ENCODE results near the gene NEMF. TPM values are rescaled to one million over a fixed set of nuclear protein-coding genes. Genes with fewer than 3 reads are reported as not detected.
"Not testable (repeated sequence)": the region's sequence is repeated elsewhere in the genome, so short reads cannot be mapped to it uniquely, and the experiment has no call there.

NEMF gene
- total RNA-seq, 2 experiments from 2014 or later = 76.7 to 89.1 TPM

- Mint-ChIP-seq H3K27me3 (no peaks in the 10 kb centered on the region), H3K4me3 (no peak overlapping the region), H3K27ac (no peak overlapping the region), H3K36me3 (ENCODE audit: low read depth) (no peaks in the 10 kb centered on the region), H3K4me1 (peaks cover 43% of the 10 kb centered on the region), H3K9me3 (peaks cover 2% of the 10 kb centered on the region)
- ChIA-PET CTCF (interaction anchor here (0.7 to 1.7 kb wide), 5 partner anchors 22 to 960 kb away, joined by 3 to 6 read pairs (median 6); partner anchors contain the start of gene VCPKMT), POLR2A (no interaction called here)
- no peak for DNase-seq
These were observed 4.9 kb upstream of the NEMF start for GRCh38 chr14:49857427-49858003.

DNA sequence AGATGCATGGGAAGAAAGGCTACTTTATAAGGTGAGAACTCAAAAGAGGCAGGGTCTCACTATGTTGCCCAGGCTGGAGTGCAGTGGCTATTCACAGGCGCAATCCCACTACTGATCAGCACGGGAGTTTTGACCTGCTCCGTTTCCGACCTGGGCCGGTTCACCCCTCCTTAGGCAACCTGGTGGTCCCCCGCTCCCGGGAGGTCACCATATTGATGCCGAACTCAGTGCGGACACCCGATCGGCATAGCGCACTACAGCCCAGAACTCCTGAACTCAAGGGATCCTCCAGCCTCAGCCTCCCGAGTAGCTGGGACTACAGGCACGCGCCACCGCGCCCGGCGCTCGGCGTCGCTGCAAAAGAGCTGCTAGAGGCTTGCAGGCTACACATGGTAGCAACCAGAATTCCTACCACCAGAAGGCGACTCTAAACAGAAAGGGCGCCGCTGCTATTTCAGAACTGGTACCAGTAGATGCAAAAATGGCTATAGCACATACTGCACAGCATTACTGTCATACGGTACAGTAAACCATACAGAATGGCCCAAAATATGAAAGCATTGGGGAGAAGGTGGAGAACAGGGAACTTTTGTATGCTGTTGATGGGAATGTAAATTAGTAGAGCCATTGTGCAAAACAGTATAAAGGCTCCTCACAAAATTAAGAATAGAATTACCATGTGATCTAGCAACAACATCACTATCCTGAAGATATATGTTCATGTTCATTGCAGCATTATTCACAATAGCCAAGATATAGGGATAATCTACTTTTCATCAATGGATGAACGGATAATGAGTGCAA lies 1.2 kb upstream of the NEMF start:
- CTCF ChIA-PET = interaction anchor here (0.6 to 10.6 kb wide), 26 partner anchors 7 to 454 kb away, joined by 3 to 164 read pairs (median 4); partner anchors contain the start of genes ARF6, DNAAF2, MGAT2 and RPL36AL
- H3K27ac Mint-ChIP-seq = peak overlapping the region; percentile 97
- H3K27me3 Mint-ChIP-seq = no peaks in the 10 kb centered on the region
- H3K4me3 Mint-ChIP-seq = peak overlapping the region; percentile 92
- peaks cover 21% of the 10 kb centered on the region for H3K36me3 Mint-ChIP-seq (ENCODE audit: low read depth)
- peak; percentile 83 for DNase-seq
- H3K9me3 Mint-ChIP-seq = peaks cover 2% of the 10 kb centered on the region
- peaks cover 50% of the 10 kb centered on the region for H3K4me1 Mint-ChIP-seq
- POLR2A ChIA-PET = interaction anchor here (0.7 kb wide), 1 partner anchor 262 kb away, joined by 3 read pairs; the partner anchor contains the start of gene VCPKMT

DNA sequence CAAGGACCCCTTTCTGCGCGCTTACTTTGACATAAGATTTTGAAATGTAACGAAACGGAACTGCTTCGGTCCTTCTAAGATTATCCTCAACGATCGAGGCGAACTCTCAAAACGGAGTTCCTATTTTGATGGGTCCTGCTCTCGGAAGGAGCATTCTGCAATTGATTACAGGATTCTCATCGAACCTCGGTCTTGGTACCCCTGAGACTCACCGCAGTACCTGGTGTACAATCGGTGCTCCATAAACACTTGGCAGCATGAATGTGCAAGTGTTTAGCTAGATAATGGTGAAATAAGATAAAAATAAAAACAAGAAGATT lies 530 bp upstream of the NEMF start:
- ChIA-PET POLR2A (interaction anchor here (0.5 to 1.8 kb wide), 5 partner anchors 9 to 296 kb away, joined by 3 to 15 read pairs (median 4); partner anchors contain the start of gene KLHDC2), CTCF (interaction anchor here (0.5 to 10.6 kb wide), 44 partner anchors 8 to 614 kb away, joined by 3 to 164 read pairs (median 4); partner anchors contain the start of genes ARF6, DNAAF2, KLHDC2 and MGAT2)
- Mint-ChIP-seq H3K36me3 (ENCODE audit: low read depth) (peaks cover 23% of the 10 kb centered on the region), H3K27ac (peak overlapping the region; percentile 97), H3K27me3 (no peaks in the 10 kb centered on the region), H3K4me1 (peaks cover 48% of the 10 kb centered on the region), H3K9me3 (no peaks in the 10 kb centered on the region), H3K4me3 (peak overlapping the region; percentile 92)
- DNase-seq = no peak

GRCh38 chr14:49851813-49852212 lies 775 bp downstream of the NEMF start:
- H3K4me1 Mint-ChIP-seq = peaks cover 44% of the 10 kb centered on the region
- H3K27ac Mint-ChIP-seq = peak overlapping the region; percentile 97
- DNase-seq = no peak
- no peaks in the 10 kb centered on the region for H3K9me3 Mint-ChIP-seq
- H3K36me3 Mint-ChIP-seq (ENCODE audit: low read depth) = peaks cover 24% of the 10 kb centered on the region
- CTCF ChIA-PET = interaction anchor here (0.6 to 10.6 kb wide), 32 partner anchors 9 to 680 kb away, joined by 3 to 164 read pairs (median 4); partner anchors contain the start of genes DNAAF2, MAP4K5, MGAT2 and RPL36AL
- H3K4me3 Mint-ChIP-seq = peak overlapping the region; percentile 92
- no peaks in the 10 kb centered on the region for H3K27me3 Mint-ChIP-seq
- POLR2A ChIA-PET = interaction anchor here (0.5 to 1.8 kb wide), 7 partner anchors 10 to 267 kb away, joined by 3 to 15 read pairs (median 5); partner anchors contain the start of genes KLHDC2, MGAT2 and RPL36AL

DNA sequence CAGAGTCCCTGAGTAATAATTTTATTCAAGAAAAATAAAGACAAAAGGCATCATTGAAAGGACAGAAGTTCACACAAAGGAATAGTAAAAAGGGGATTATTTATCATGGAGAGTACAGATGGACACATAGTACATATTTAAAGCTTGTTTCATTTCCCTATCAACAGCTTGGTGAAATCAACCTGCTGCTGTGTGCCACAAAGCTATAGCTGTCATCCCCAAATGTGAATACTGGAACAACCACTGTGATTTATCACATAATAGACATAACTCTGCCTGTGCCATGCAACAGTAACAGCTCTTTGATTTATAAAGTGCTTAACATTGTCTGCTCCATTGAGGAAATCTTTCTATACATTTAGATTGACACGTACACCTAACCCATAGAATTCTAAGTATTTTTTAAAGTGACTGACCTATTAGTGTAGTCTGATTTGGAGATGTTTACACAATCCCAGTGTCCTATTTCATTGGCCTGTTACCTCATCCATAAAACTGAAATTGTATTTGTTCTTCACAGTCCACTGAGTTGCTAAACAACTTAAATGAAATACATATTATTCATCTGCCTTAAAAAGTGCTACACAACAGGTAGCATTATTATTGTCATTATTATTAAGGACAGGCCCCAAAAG lies 3.3 kb downstream of the NEMF start:
- Mint-ChIP-seq H3K9me3 (no peaks in the 10 kb centered on the region), H3K27ac (no peak overlapping the region), H3K27me3 (no peaks in the 10 kb centered on the region), H3K4me3 (no peak overlapping the region), H3K36me3 (ENCODE audit: low read depth) (peaks cover 36% of the 10 kb centered on the region), H3K4me1 (peaks cover 41% of the 10 kb centered on the region)
- DNase-seq = no peak
- ChIA-PET CTCF (interaction anchor here (0.6 to 10.6 kb wide), 3 partner anchors 12 to 252 kb away, joined by 3 to 164 read pairs (median 5); no protein-coding TSS in a partner anchor), POLR2A (no interaction called here)

GRCh38 chr14:49828640-49829039 lies 23.9 kb downstream of the NEMF start:
- Mint-ChIP-seq H3K27ac (peak overlapping the region; percentile 9), H3K4me1 (peaks cover 5% of the 10 kb centered on the region), H3K27me3 (no peaks in the 10 kb centered on the region), H3K9me3 (no peaks in the 10 kb centered on the region), H3K4me3 (no peak overlapping the region), H3K36me3 (ENCODE audit: low read depth) (peaks cover 54% of the 10 kb centered on the region)
- POLR2A ChIA-PET = no interaction called here
- CTCF ChIA-PET = interaction anchor here (1.1 to 1.5 kb wide), 3 partner anchors 10 to 23 kb away, joined by 3 to 4 read pairs (median 3); no protein-coding TSS in a partner anchor
- no peak for DNase-seq

- ChIA-PET POLR2A (no interaction called here), CTCF (no interaction called here)
- H3K4me3 Mint-ChIP-seq = no peak overlapping the region
These were observed 32.4 kb downstream of the NEMF start for GRCh38 chr14:49820176-49820575.

DNA sequence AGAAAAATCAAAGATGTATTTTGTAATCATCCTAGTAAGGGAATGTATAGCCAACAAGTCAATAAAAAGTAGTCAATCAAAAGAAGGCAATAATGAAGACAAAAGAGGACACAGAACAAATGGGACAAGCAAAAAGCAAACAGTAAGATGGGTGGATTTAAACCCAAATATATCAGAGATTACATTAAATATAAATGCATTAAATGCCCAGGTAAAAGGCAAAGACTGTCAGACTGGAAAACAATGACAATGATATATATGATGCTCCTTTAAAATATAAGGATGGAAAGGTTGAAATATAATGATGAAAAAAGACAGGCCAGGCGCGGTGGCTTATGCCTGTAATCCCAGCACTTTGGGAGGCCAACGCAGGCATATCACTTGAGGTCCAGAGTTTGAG lies 35.7 kb downstream of the NEMF start:
- Mint-ChIP-seq H3K27ac (no peak overlapping the region), H3K36me3 (ENCODE audit: low read depth) (peaks cover 78% of the 10 kb centered on the region), H3K9me3 (peaks cover 13% of the 10 kb centered on the region), H3K4me3 (no peak overlapping the region), H3K4me1 (no peaks in the 10 kb centered on the region), H3K27me3 (no peaks in the 10 kb centered on the region)
- ChIA-PET POLR2A (no interaction called here), CTCF (interaction anchor here (1.7 kb wide), 1 partner anchor 35 kb away, joined by 5 read pairs; the partner anchor contains the start of gene NEMF)
- no peak for DNase-seq

More at GRCh38 chr14:49820176-49820575, 32.4 kb downstream of the NEMF start:
- peaks cover 13% of the 10 kb centered on the region for H3K9me3 Mint-ChIP-seq
- H3K27ac Mint-ChIP-seq = no peak overlapping the region
- H3K4me1 Mint-ChIP-seq = no peaks in the 10 kb centered on the region
- H3K36me3 Mint-ChIP-seq (ENCODE audit: low read depth) = peaks cover 65% of the 10 kb centered on the region
- no peak for DNase-seq
- no peaks in the 10 kb centered on the region for H3K27me3 Mint-ChIP-seq

DNA sequence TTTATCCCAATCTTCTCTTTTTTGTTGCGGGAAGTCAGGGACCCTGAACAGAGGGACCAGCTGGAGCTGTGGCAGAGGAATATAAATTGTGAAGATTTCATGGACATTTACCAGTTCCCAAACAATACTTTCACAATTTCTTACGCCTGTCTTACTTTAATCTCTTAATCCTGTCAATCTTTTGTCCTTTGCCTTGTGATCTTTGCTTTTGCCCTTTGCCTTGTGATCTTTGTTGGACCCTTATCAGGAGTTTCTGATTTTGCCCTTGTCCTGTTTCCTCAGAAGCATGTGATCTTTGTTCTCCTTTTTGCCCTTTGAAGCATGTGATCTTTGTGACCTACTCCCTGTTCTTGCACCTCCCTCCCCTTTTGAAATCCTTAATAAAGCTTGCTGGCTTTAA lies 36.5 kb downstream of the NEMF start:
- H3K27ac Mint-ChIP-seq, H3K27me3 Mint-ChIP-seq, DNase-seq, POLR2A ChIA-PET, H3K4me3 Mint-ChIP-seq, H3K4me1 Mint-ChIP-seq: not testable (repeated sequence)
- CTCF ChIA-PET = interaction anchor here (2.0 to 2.2 kb wide), 2 partner anchors 10 to 37 kb away, joined by 5 to 7 read pairs; partner anchors contain the start of gene NEMF
- Mint-ChIP-seq H3K9me3 (peaks cover 13% of the 10 kb centered on the region), H3K36me3 (ENCODE audit: low read depth) (peaks cover 85% of the 10 kb centered on the region)

DNA sequence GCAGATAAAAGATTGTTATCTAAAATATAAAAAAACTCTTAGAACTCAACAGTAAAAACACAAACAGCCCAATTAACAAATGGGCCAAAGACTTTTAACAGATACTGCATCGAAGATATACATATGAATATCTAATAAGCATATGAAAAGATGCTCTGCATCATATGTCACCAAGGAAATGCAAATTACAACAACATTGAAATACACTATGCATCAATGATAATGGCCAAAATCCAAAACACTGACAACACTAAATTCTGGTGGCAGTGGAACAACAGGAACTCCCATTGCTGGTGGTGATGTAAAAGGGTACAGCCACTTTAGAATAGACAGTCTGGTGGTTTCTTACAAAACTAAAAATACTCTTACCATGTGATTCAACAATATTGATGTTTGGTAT lies 43.8 kb downstream of the NEMF start:
- ChIA-PET POLR2A (no interaction called here), CTCF (interaction anchor here (0.7 to 1.1 kb wide), 2 partner anchors 44 to 176 kb away, joined by 3 read pairs; partner anchors contain the start of gene NEMF)
- Mint-ChIP-seq H3K27me3 (no peaks in the 10 kb centered on the region), H3K9me3 (no peaks in the 10 kb centered on the region), H3K36me3 (ENCODE audit: low read depth) (peaks cover 62% of the 10 kb centered on the region), H3K4me1 (peaks cover 3% of the 10 kb centered on the region), H3K27ac (no peak overlapping the region), H3K4me3 (no peak overlapping the region)
- no peak for DNase-seq

DNA sequence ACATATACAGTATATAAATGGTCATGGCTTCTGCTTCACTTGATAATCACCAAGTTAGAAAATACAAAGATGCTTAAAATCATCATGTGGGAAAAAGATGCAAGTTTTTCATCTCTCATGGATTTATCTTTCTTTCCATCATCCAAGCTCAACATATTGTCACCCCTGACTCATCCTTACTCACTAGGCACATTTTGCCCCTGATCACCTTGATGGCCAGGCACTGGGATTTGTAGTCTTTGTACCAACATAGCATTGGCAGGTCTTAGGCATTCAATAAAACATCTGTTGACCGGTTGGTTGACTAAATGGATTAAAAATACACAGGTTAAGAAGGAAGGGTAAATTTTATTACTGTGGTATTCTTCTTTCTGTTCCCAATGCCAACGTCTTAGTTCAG lies 56.6 kb downstream of the NEMF start:
- no peaks in the 10 kb centered on the region for H3K4me1 Mint-ChIP-seq
- H3K27ac Mint-ChIP-seq = no peak overlapping the region
- H3K36me3 Mint-ChIP-seq (ENCODE audit: low read depth) = peaks cover 65% of the 10 kb centered on the region
- ChIA-PET POLR2A (no interaction called here), CTCF (no interaction called here)
- no peak for DNase-seq
- H3K27me3 Mint-ChIP-seq = no peaks in the 10 kb centered on the region
- no peak overlapping the region for H3K4me3 Mint-ChIP-seq
- H3K9me3 Mint-ChIP-seq = no peaks in the 10 kb centered on the region

GRCh38 chr14:49792618-49793017 lies 60.0 kb downstream of the NEMF start:
- no peaks in the 10 kb centered on the region for H3K9me3 Mint-ChIP-seq
- H3K27me3 Mint-ChIP-seq = no peaks in the 10 kb centered on the region
- no peaks in the 10 kb centered on the region for H3K4me1 Mint-ChIP-seq
- DNase-seq = no peak
- no peak overlapping the region for H3K4me3 Mint-ChIP-seq
- peaks cover 64% of the 10 kb centered on the region for H3K36me3 Mint-ChIP-seq (ENCODE audit: low read depth)
- ChIA-PET CTCF (interaction anchor here (1.0 kb wide), 1 partner anchor 133 kb away, joined by 6 read pairs; no protein-coding TSS in a partner anchor), POLR2A (no interaction called here)
- H3K27ac Mint-ChIP-seq = no peak overlapping the region
